DND-41 (cell line): ENCODE measurements around the gene C13orf46.

Experiments
- CTCF ChIP-seq: IDR thresholded peaks from 2 replicates; pipeline ENCODE4 v1.5.1; 2012; ENCODE audit warnings: borderline replicate concordance, low read length, moderate library complexity, mild to moderate bottlenecking; ENCODE audit not compliant: poor library complexity, severe bottlenecking; ENCODE audit errors: extremely low read depth
- EZH2 ChIP-seq: IDR thresholded peaks from 3 replicates; pipeline ENCODE4 v1.6.1; 2012; ENCODE audit warnings: borderline replicate concordance, low read depth, mild to moderate bottlenecking, moderate library complexity, low read length, inconsistent platforms; ENCODE audit not compliant: severe bottlenecking

DNA sequence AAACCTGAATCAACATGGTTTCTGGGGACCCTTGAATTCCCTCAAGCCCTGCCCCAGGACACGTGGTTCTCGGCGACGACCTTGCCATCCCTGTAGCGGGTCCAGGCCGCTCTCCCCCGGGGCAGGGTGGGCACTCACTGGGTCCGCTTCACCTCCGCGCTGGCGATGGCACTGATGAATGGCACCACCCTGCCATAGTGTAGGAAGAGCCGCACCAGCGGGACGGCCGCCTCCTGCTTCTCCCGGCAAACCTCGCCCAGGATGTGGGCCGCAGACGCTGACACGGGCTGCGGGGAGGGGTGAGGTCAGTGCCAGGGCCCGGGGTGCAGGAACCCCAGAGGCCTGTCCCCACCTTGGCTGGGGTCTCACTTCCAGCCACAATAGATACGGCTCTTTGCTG lies 44.1 kb upstream of the C13orf46 start:
- TF ChIP-seq CTCF (no peak), EZH2 (no peak)
